Thoracic aorta (tissue), 2 donors: ENCODE data around the gene CTRB1. TPM values are rescaled to one million over a fixed set of nuclear protein-coding genes. Genes with fewer than 3 reads are reported as not detected.

Experiments used
- ATAC-seq: fragments of 150-250 bp; one replicate; pipeline ENCODE4 v1.8.0; 2017; ENCODE audit warnings: low read depth; ENCODE audit not compliant: insufficient number of reproducible peaks, low FRiP score
- DNase-seq: peaks from one replicate; pipeline ENCODE4 v3.0.0-alpha.2; 2020; ENCODE audit warnings: low spot score
- H3K27ac ChIP-seq, 2 donors: fragments of 200-600 bp; sonication (generic); 1 replicate in 1 of 2; 2 replicates in 1 of 2; pipeline ENCODE4 v1.5.1; 2016; ENCODE audit warnings: mild to moderate bottlenecking in 2 of 2, moderate library complexity in 2 of 2
- H3K27me3 ChIP-seq: fragments of 200-600 bp; sonication (generic); replicated peaks from 2 replicates; pipeline ENCODE4 v1.6.0; 2016; ENCODE audit warnings: mild to moderate bottlenecking; ENCODE audit not compliant: insufficient read depth
- H3K36me3 ChIP-seq: fragments of 200-600 bp; sonication (generic); one replicate; pipeline ENCODE4 v1.5.1; 2016
- H3K4me1 ChIP-seq, 2 donors: fragments of 200-600 bp; sonication (generic); 1 replicate in 1 of 2; 2 replicates in 1 of 2; pipeline versions ENCODE4 v1.5.1 to v1.6.0; 2016; ENCODE audit warnings: low read depth in 2 of 2, mild to moderate bottlenecking in 1 of 2; ENCODE audit not compliant: control insufficient read depth in 1 of 2
- H3K4me3 ChIP-seq: fragments of 200-600 bp; sonication (generic); 2 replicates; pipeline ENCODE4 v1.5.1; 2016; ENCODE audit warnings: mild to moderate bottlenecking
- H3K9me3 ChIP-seq: fragments of 200-600 bp; sonication (generic); 2 replicates; pipeline ENCODE4 v1.5.1; 2016
- CTCF ChIP-seq: fragments of 200-600 bp; sonication (generic); IDR thresholded peaks from one replicate; pipeline ENCODE4 v1.5.1; 2019; ENCODE audit warnings: antibody characterized with exemption
- total RNA-seq, 2 donors: library from RNA; depleted of rRNA; stranded (reverse); fragments of >200 nt; gene quantifications; one replicate each; pipeline versions ENCODE4 v1.1.0 to v1.2.3, GENCODE V29; 2016

The CTRB1 gene
- total RNA-seq, 2 donors from 2014 or later: 4.9 to 9.3 TPM

- no peaks in the 10 kb centered on the region for H3K27me3 ChIP-seq
- H3K27ac ChIP-seq: no peak overlapping the region
- H3K36me3 ChIP-seq: peaks cover 23% of the 10 kb centered on the region
- H3K4me1 ChIP-seq: peaks cover 0 to 6% of the 10 kb centered on the region in 2 donors
- no peak for TF ChIP-seq CTCF
- ATAC-seq (no peak), DNase-seq (no peak)
- no peak overlapping the region for H3K4me3 ChIP-seq
- H3K9me3 ChIP-seq: no peaks in the 10 kb centered on the region
Observed at GRCh38 chr16:75225678-75226515, 7.1 kb downstream of the CTRB1 start.

- no peak overlapping the region for H3K27ac ChIP-seq
- ATAC-seq: no peak
- H3K9me3 ChIP-seq: no peaks in the 10 kb centered on the region
- no peaks in the 10 kb centered on the region for H3K27me3 ChIP-seq
- DNase-seq: no peak
- peaks cover 0 to 6% of the 10 kb centered on the region in 2 donors for H3K4me1 ChIP-seq
- TF ChIP-seq CTCF: no peak
- peaks cover 31% of the 10 kb centered on the region for H3K36me3 ChIP-seq
- no peak overlapping the region for H3K4me3 ChIP-seq
Observed at GRCh38 chr16:75226550-75227360, 8.0 kb downstream of the CTRB1 start.

- no peaks in the 10 kb centered on the region for H3K27me3 ChIP-seq
- DNase-seq (no peak), ATAC-seq (no peak)
- H3K4me3 ChIP-seq: no peak overlapping the region
- H3K9me3 ChIP-seq: no peaks in the 10 kb centered on the region
- no peak overlapping the region for H3K27ac ChIP-seq
- H3K36me3 ChIP-seq: peaks cover 38% of the 10 kb centered on the region
- TF ChIP-seq CTCF: no peak
- H3K4me1 ChIP-seq: no peaks in the 10 kb centered on the region
Observed at GRCh38 chr16:75227361-75228142, 8.8 kb downstream of the CTRB1 start.

- no peak for ATAC-seq
- Histone ChIP-seq H3K36me3 (peaks cover 47% of the 10 kb centered on the region), H3K27me3 (no peaks in the 10 kb centered on the region), H3K4me3 (no peak overlapping the region), H3K9me3 (no peaks in the 10 kb centered on the region), H3K27ac (no peak overlapping the region), H3K4me1 (peaks cover 0 to 2% of the 10 kb centered on the region in 2 donors)
- TF ChIP-seq CTCF: no peak
- no peak for DNase-seq
Observed at GRCh38 chr16:75228143-75228976, 9.6 kb downstream of the CTRB1 start.
